ENCODE data around the gene UBA3. TPM values are rescaled to one million over a fixed set of nuclear protein-coding genes. Genes with fewer than 3 reads are reported as not detected.
A peak's percentile ranks its signal among the peaks of the same experiment; 100 is the strongest.

UBA3 gene
- polyA plus RNA-seq, 4 donors: 68.4 to 83.2 (median 79.3) TPM

DNA sequence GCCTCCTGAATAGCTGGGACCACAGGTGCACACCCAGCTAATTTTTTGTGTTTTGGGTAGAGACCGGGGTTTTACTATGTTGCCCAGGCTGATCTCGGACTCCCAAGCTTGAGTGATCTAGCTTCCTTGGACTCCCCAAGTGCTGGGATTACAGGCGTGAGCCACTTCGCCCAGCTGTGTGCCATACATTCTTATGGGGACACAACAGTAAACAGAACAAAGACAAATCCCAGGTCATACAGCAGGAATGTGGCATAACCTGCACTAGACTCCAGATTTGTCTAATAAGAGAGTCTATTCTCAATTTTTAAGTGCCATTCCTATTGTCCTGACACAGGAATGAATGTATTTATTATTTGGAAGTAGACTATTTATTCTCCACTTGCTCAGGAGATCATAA, 22.2 kb upstream of the UBA3 start:
- no peak for DNase-seq (ENCODE audit: low read depth in 4 of 4, low spot score in 3 of 4)

DNA sequence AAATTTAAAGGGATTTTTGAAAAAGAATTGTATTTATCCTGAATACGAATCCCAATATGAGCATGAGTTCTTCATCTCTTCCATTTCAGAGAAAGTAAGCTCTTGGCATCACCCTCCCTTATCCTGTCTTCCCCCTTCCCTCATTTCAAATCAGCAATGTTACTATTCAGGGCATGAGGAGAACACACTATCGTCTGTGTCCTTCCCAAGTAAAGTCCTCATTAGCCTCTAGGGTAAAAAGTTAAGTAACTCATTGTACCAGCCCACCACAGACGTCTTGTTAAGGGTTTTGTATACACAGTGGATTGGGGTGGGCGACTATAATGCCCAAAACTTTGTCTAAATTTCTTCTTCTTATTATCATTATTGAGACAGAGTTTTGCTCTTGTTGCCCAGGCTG, 19.4 kb upstream of the UBA3 start:
- no peak for DNase-seq (ENCODE audit: low read depth in 4 of 4, low spot score in 3 of 4)

DNA sequence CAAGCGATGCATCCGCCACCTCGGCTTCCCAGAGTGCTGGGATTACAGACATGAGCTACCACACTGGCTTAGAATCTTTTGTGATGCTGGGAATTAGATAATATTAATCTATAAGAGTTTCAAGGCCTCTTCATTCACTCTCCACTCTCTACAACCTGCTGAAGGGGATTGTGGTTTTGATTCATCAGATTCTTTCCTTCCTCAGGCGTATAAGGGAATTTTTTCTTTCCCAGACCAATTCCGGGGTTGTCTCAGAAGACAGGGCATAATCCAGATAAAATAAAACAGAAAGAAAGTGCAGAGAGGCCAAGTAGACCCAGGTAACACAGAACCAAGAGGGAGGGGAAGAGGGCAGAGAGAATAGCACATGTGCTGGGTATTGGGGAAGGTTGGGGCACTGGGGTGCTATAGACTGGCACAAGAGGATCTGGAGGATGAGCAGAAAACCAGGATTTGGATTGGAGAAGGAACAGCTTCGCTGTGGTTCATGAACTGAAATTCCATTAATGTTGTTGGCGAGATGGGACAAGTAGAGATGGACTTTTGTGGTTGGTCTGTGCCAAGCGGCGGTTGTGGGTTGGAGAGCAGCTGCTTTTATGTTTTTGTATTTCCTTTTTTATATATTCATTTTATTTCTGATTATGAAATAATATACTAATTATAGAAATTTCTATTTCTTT, 17.4 kb upstream of the UBA3 start:
- DNase-seq (ENCODE audit: low read depth in 4 of 4, low spot score in 3 of 4): no peak

DNA sequence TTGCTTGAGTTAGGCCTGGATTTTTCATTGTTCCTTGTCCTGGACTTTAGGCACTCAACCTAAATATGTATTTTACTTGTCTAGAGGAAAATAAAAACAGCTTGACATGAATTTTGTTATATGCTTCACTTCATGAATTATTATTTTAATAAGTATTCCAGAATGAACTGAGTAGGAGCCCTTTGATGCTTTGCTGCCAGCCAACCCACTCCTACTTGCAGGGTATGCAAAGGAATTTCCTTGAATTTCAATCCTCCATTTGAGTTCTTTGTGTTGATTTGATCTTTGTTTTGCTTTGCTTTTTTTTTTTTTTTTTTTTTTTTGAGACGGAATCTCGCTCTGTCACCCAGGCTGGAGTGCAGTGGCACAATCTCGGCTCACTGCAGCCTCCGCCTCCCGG, 16.1 kb upstream of the UBA3 start:
- DNase-seq (ENCODE audit: low read depth in 4 of 4, low spot score in 3 of 4): no peak

DNA sequence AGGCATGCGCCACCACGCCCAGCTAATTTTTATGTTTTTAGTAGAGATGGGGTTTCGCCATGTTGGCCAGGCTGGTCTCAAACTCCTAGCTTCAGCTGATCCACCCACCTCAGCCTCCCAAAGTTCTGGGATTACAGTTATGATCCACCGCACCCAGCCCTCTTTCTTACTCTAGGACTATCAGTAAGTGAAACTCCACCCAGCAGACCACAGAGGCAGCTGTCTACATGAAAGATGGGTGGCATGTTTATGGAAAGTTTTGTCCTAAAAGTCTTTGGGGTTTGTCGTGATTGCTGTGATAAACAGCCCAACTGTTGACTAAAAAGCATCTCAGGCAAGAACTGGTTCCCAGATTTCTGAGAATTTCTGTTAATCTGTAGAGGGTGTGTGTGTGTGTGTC, 15.5 kb upstream of the UBA3 start:
- no peak for DNase-seq (ENCODE audit: low read depth in 4 of 4, low spot score in 3 of 4)

DNA sequence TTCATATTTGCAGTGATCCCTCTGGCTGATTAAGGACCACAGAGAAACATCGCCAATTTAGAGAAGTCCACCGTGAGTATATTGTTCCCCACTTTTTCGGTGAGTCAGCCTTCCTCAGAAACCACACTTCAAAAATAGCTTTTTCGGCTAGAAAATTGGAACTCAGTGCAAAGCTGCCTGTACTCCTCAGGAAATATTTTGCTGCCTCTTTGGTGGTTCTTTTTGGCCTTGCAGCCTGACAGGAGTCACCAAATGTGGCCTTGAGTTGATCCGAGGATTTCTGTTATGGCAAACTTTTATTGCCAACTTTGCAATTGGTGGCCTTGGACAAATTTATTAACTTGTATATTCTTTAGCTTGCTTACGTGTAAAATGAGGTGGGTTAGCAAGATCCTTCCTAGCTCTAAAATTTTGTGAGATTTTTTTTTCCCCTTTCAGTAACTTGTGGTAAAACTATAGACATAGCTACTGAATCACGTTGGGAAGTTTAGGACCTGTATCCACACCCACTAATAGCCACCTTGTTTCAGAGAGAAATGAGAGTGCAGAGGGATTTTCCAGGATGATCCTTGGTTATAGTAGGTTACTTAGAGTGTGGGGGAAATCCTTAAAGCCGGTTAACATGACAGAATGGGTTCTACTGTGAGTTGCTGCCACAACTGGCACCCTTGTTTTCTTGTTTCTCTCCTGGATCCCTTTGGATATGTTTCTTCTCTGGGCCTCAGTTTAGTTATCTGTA, 14.5 kb upstream of the UBA3 start:
- DNase-seq (ENCODE audit: low read depth in 4 of 4, low spot score in 3 of 4): no peak

DNA sequence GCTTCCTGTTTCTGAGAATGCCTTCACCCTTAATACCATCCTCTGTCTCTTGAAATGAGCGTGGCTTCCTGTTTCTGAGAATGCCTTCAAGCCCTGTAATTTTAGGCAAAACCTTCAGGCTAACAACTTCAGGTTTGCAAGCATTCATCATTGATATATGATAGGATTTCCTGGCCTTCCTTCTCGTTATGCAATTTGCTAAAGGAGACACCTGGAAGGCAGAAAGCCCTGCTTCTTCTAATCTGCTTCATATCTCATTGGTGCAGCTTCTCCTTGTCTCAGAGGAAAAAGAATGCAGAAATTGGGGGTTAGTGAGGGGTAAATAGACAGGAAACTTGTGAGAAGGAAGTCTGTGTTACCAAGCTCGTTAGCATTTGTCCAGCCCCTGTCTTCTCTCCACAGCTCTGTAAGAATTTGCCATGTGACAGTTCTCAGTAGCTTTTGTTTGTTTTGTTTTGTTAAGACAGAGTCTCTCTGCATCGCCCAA, 11.9 kb upstream of the UBA3 start:
- DNase-seq (ENCODE audit: low read depth in 4 of 4, low spot score in 3 of 4): no peak

DNA sequence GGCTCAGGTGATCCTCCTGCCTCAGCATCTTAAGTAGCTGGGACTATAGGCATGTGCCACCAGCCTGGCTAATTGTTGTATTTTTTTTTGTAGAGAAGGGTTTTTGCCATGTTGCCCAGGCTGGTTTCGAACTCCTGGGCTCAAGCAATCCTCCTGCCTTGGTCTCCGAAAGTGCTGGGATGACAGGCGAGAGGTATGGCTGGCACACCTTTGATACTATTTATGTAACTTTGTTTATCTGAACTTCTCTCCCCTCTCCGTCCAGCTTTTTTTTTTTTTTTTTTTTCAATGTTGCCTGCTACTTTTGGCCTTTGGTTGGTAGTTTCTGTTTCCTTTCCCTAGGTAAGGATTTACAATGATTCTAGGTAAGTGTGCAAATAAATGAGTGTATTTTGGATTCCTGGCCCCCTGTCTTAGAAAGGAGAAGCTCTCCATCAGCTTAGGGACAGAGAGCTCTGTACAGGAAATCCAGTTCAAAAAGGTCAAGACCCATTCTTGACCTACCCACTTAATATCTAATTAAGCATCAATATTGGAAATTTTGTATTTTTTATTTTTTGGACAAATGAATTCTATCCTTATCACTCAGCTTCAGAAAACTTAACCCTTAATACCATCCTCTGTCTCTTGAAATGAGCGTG, 11.3 kb upstream of the UBA3 start:
- DNase-seq (ENCODE audit: low read depth in 4 of 4, low spot score in 3 of 4): no peak

DNA sequence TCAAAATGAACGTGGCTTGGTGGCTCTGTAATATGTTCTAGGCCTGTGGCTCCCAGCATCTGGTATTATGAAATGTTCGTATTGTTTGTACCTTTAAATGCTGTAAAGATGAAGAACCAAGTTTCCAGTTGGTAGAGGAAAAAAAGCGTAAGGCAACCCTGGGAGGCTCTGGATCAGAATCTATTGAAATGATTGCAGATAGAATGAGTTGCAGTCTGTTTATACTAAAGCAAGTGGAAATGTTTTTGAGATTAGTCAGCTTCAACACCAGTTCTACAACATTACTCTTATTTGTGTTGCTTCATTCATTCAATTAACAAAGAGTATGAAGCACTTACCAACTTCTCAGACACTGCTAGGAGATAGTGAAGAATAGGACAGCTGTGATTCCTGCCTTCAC, 9.9 kb upstream of the UBA3 start:
- DNase-seq (ENCODE audit: low read depth in 4 of 4, low spot score in 3 of 4): no peak

DNA sequence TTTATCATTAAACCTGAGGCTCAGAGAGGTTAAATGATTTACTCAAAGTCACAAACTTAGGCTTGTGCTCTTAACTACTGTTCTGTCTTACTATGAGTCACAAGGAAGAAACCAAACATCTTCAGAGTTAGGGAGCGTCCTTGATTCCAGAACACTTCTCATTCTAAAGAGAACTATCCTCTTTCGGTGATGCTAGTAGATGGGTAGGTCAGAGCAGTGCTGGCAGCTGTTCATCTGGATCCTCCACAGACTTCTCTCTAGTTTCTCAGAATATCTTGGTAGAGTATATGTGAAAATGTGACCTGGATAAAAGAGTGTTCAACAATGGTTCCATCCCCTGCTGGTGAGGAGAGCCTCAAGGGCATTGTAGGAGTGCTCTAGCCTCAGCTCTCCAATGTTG, 7.9 kb upstream of the UBA3 start:
- no peak for DNase-seq (ENCODE audit: low read depth in 4 of 4, low spot score in 3 of 4)

DNA sequence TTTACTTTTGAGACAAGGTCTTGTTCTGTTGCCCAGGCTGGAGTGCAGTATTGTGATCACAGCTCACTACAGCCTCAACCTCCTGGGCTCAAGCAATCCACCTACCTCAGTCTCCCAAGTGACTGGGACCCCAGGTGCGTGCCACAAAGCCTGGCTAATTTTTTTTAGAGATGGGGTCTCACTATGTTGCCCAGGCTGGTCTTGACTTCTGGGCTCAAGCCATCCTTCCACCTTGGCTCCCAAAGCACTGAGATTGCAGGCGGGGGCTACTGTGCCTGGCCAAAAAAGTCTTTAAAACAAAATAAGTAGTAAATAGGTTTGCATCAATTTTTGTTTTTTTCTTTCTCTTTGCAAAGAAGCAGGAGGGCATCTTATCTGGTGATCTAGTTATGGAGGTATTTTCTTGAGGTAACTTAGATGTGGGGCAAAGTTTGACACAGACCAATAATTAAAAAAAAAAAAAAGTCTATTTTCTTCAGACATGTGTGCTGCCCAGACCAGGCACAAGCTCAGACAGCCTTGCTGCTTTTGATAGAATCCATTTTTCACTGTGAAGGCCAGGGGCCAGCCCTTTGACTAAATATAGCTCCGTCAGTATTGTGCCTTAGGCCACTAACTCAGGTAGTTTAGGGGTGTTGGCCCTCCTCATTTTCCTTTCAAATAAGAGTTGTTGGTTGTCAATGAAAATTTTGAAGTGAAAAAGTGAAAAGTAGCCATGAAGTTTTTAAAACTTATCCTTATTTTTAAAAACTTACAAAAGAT, 7.0 kb upstream of the UBA3 start:
- DNase-seq (ENCODE audit: low read depth in 4 of 4, low spot score in 3 of 4): no peak

DNA sequence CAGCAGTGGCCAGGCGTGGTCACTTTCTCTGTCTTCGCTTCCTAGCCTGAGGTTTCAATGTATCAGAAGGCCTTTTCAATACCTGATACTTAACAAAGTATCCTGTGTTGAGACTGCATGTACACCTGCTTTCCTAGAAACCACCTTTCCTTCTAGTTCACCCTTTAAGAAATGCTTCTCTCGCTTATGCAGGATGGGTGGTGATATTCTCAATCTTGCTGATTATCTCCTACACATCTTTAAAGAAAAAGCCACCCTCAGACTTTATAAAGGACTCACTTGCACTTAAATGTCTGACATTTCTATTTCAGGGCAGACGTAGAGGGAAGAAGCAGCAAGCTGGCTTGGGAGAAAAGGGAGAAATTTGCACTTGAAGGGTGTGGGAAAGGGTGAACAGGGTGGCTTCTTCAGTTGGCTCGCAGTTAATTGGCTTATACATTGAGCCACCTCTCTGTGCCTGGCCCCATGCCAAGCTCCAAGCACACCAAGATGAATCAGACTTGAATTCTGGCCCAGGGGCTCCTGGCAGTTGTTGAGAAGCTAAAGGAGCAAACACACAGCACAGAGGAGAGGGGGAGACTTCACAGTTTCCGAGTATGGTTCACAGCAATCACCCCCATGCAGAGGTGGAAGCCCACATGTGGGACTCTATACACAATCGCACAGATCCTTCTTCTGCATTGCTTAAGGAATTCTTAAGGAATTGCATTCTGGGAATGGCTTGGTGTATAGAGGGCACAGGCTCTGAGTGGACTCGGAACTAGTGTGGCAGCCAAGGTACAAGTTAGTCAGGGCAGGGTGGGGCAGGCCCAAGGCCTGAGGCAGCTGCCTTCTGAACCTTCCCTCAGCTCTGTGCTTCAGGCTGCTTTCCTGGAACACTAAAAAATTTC, 5.9 kb upstream of the UBA3 start:
- no peak for DNase-seq (ENCODE audit: low read depth in 4 of 4, low spot score in 3 of 4)

DNA sequence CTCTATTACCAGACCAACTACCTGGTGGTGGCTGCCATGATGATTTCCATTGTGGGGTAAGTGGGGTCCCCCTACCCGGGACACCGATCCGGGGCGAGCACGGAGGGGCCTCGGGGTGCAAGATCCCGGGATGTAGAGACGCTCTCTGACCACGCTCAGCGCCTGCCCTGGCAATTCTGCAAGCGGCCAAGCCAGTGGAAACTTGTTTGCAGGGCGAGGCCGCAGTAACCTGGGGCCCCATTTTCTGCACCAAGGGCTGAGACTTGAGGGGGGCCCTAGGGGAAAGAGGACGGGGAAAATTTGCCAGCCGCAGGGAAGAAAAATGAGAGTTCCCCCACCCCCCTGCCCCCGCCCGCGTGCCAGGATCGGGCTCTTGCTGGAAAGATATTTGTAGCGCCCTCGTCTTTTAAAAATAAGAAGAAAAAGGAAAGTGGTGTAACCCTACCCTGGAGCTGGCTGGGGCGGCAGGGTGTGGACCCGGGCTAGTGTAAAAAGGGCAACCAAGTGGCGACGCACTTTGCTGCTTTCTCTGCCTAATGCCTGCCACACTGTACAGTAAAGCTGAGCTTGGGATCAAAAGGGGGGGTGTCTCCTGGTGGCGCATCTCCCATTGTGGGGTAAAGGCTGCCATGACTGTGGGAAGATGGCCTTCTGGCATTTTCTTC, 5.1 kb upstream of the UBA3 start:
- no peak for DNase-seq (ENCODE audit: low read depth in 4 of 4, low spot score in 3 of 4)

DNA sequence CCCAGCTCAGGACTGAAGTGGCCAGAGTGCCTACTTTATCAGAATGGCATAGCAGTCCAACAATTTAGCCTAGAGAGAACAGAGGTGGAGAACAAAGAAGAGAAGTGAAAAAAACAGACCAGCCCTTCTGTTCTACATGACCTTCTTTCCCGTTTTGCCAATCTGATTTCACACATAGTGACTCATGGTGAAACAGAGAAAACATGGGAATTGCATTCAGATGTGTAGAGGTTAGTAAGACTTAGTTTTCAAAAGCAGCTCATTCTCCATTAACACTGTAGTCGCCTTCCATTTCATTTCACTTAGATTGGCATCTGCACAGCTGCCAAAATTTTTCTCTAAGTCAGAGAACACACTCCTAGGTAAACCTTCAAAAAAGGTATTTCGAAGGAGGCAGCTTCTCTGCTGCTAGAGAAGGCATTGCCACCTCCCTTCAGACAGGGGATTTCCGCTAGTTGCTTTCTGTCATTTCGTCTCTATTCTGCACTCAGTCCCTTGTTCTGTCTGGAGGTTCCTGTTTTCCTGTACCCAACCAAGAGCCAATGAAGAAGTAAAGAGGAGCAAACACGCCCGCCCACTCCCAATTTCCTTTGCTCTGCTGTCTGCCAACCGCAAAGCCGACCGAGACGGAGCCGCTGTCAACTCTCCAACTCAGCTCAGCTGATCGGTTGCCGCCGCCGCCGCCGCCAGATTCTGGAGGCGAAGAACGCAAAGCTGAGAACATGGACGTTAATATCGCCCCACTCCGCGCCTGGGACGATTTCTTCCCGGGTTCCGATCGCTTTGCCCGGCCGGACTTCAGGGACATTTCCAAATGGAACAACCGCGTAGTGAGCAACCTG, 4.4 kb upstream of the UBA3 start, which contains the start of gene ARL6IP5:
TSS of gene ARL6IP5 (plus strand) at position 612 of the 842 bp plus-strand sequence. CDS start at position 723, 111 bp downstream.
- DNase-seq (ENCODE audit: low read depth in 4 of 4, low spot score in 3 of 4): peak; percentile 61 to 76 (median 69)

DNA sequence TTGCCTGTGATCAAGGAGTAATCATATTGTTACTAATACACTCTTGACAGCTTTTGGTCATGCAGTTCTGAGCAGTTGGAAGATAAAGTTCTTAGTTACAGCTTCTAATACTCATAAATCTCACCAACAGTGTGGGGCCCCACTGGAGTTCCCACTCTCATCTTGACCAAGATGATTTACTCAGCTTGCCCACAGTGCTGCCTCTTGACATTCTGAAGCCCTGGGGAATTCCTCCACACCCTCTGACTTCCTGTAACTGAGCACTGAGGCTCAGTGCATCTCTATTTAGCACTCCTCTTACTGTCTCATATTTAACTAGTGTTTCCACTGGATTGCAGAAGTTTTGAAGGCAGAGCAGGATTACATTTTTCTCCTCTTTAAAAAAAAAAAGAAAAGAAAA, 2.6 kb upstream of the UBA3 start:
- no peak for DNase-seq (ENCODE audit: low read depth in 4 of 4, low spot score in 3 of 4)

DNA sequence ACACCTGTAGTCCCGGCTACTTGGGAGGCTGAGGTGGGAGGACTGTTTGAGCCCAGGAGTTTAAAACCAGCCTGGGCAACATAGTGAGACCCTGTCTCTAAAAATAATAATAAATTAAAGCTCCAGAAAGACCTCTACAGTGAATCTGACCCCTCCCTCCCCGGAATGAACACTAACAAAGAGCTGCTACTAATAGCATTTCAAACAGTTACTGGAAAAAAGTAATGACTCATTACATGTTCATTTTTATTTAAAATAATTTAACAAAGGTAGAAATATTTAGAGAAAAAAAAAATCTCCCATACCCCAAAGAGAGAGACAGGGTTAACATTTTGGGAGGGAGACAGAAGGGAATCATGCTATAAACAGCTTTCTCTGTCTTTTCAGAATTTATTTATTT, 2.2 kb upstream of the UBA3 start:
- DNase-seq (ENCODE audit: low read depth in 4 of 4, low spot score in 3 of 4): no peak

DNA sequence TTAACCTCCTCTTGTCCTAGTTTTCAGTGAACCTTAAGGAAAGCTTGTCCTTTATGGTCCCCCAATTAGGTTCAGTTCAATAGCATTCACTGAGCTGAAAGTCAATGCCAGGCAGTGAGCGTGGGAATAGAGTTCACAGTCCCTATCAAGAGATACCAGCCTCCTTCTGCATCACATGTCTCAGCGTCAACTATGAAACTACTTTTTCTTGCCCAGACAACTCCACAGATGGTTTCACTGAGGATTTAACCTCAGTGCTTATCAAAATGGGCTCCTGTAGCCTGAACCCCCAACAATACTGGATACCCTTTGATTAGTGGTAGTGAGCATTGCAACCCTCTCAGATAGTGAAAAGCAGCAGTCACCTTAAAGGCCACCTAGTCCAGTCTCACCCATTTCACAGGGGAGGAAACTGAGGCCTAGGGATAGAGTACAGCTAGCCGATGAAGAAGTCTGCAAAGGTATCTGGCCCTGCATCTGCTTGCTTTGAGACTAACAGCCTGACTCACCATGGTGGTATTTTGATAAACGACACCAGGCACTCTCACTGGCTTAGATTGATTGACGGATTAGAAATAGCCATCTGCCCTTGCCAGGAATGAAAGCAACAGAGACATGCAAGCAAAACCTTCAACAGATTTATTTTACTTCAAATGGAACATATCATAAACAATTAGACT, 1.6 kb upstream of the UBA3 start:
- no peak for DNase-seq (ENCODE audit: low read depth in 4 of 4, low spot score in 3 of 4)

All from left renal pelvis (tissue), 4 donors.